ENCODE measurements around the gene CYP27B1.

CYP27B1 gene

DNA sequence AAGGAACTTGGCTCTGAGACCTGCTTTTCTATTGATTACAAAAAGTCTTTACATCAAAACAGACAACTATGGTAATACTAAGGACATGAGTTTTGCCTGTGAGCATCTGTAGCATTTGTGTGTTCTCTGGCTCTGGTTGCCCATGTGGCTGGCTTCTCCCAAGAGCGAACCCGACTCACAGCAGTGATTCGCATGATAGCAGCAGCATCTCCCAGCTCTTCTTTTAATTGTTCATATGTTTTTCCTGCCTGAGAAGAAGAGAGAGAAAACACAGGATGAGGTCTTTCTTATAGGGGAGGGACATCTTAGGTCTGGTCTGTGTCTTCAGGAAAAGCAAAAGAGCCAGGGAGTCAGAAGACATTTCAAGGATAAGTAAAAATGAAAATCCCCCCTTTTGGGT, 34.1 kb upstream of the CYP27B1 start:
- TF ChIP-seq RAD21 (IDR thresholded peaks at IDR 0.05; ENCODE audit: low read depth) = no peak
- no peak for TF ChIP-seq YY1 (IDR thresholded peaks at IDR 0.05; ENCODE audit: low read depth)
- TF ChIP-seq NFIC (IDR thresholded peaks at IDR 0.05) = no peak
- no peak for TF ChIP-seq EGR1 (IDR thresholded peaks at IDR 0.05)
- TF ChIP-seq, protein P1, sequence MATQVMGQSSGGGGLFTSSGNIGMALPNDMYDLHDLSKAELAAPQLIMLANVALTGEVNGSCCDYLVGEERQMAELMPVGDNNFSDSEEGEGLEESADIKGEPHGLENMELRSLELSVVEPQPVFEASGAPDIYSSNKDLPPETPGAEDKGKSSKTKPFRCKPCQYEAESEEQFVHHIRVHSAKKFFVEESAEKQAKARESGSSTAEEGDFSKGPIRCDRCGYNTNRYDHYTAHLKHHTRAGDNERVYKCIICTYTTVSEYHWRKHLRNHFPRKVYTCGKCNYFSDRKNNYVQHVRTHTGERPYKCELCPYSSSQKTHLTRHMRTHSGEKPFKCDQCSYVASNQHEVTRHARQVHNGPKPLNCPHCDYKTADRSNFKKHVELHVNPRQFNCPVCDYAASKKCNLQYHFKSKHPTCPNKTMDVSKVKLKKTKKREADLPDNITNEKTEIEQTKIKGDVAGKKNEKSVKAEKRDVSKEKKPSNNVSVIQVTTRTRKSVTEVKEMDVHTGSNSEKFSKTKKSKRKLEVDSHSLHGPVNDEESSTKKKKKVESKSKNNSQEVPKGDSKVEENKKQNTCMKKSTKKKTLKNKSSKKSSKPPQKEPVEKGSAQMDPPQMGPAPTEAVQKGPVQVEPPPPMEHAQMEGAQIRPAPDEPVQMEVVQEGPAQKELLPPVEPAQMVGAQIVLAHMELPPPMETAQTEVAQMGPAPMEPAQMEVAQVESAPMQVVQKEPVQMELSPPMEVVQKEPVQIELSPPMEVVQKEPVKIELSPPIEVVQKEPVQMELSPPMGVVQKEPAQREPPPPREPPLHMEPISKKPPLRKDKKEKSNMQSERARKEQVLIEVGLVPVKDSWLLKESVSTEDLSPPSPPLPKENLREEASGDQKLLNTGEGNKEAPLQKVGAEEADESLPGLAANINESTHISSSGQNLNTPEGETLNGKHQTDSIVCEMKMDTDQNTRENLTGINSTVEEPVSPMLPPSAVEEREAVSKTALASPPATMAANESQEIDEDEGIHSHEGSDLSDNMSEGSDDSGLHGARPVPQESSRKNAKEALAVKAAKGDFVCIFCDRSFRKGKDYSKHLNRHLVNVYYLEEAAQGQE (IDR thresholded peaks at IDR 0.05; ENCODE audit: low read depth) = no peak
- no peak for TF ChIP-seq TEAD4 (IDR thresholded peaks at IDR 0.05)
- TF ChIP-seq TAF1 (IDR thresholded peaks at IDR 0.05; ENCODE audit: low read depth) = no peak
- no peak for TF ChIP-seq EP300 (IDR thresholded peaks at IDR 0.05; ENCODE audit: borderline replicate concordance)

- no peak for TF ChIP-seq MAX (IDR thresholded peaks at IDR 0.05)
- no peak for TF ChIP-seq TAF1 (IDR thresholded peaks at IDR 0.05; ENCODE audit: low read depth)
- TF ChIP-seq TEAD4 (IDR thresholded peaks at IDR 0.05) = no peak
Observed at GRCh38 chr12:57797933-57798332, 31.1 kb upstream of the CYP27B1 start.

- TF ChIP-seq EGR1 (IDR thresholded peaks at IDR 0.05) (no peak), NFIC (IDR thresholded peaks at IDR 0.05) (no peak), TAF1 (IDR thresholded peaks at IDR 0.05; ENCODE audit: low read depth) (no peak), FOXM1 (IDR thresholded peaks at IDR 0.05; ENCODE audit: borderline replicate concordance, low read depth) (no peak), CREB1 (IDR thresholded peaks at IDR 0.05; ENCODE audit: low read depth) (no peak), YY1 (IDR thresholded peaks at IDR 0.05; ENCODE audit: low read depth) (no peak), CEBPB (IDR thresholded peaks at IDR 0.05) (no peak), TCF12 (IDR thresholded peaks at IDR 0.05; ENCODE audit: low read depth) (no peak), TEAD4 (IDR thresholded peaks at IDR 0.05) (no peak), EP300 (IDR thresholded peaks at IDR 0.05; ENCODE audit: borderline replicate concordance) (no peak)
- TF ChIP-seq, protein P2, sequence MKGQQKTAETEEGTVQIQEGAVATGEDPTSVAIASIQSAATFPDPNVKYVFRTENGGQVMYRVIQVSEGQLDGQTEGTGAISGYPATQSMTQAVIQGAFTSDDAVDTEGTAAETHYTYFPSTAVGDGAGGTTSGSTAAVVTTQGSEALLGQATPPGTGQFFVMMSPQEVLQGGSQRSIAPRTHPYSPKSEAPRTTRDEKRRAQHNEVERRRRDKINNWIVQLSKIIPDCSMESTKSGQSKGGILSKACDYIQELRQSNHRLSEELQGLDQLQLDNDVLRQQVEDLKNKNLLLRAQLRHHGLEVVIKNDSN (IDR thresholded peaks at IDR 0.05) = no peak
Observed at GRCh38 chr12:57796996-57797395, 30.1 kb upstream of the CYP27B1 start.

DNA sequence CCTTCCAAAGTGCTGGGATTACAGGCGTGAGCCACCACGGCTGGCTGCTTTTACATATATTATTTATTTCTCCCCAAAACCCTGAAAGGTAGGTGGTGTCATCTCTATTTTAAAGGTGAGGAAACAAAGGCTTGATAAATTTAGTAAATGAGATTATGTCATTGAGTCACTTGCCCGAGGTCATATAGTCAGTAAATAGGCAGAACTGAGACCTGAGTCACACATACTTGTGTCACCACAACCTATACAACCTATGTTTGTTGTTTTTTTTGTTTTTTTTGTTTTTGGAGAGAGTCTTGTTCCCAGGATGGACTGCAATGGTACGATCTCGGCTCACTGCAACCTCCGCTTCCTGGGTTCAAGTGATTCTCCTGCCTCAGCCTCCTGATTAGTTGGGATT, 28.5 kb upstream of the CYP27B1 start:
- TF ChIP-seq, protein P2 (IDR thresholded peaks at IDR 0.05) = no peak
- TF ChIP-seq TAF1 (IDR thresholded peaks at IDR 0.05; ENCODE audit: low read depth) (no peak), CREB1 (IDR thresholded peaks at IDR 0.05; ENCODE audit: low read depth) (no peak), RAD21 (IDR thresholded peaks at IDR 0.05; ENCODE audit: low read depth) (no peak), TEAD4 (IDR thresholded peaks at IDR 0.05) (no peak), YY1 (IDR thresholded peaks at IDR 0.05; ENCODE audit: low read depth) (no peak), EP300 (IDR thresholded peaks at IDR 0.05; ENCODE audit: borderline replicate concordance) (no peak), EGR1 (IDR thresholded peaks at IDR 0.05) (no peak), TCF12 (IDR thresholded peaks at IDR 0.05; ENCODE audit: low read depth) (no peak), FOXM1 (IDR thresholded peaks at IDR 0.05; ENCODE audit: borderline replicate concordance, low read depth) (no peak), CEBPB (IDR thresholded peaks at IDR 0.05) (no peak), ZBTB7A (IDR thresholded peaks at IDR 0.05; ENCODE audit: low read depth) (no peak), MAX (IDR thresholded peaks at IDR 0.05) (no peak), NFIC (IDR thresholded peaks at IDR 0.05) (no peak)
- TF ChIP-seq, protein P1 (IDR thresholded peaks at IDR 0.05; ENCODE audit: low read depth) = no peak

DNA sequence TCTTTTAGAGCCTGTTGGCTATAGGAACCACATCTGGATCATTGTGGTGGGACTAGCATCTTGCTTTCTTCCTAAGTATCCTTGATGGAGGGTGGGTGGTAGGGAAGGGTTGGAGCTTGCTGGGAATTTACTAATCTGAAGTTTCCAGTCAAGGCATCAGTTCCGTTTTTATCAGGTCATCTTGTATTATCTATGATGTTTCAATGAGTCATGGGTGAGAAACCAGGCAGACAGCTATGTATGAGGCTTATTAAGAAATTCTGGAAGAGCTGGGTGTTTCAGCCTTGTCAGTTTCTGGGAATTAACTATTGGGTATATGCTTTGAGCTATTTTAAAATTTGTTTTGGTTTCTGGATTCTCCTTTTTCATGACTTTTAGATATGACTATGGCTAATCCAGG, 27.0 kb upstream of the CYP27B1 start:
- TF ChIP-seq ZBTB7A (IDR thresholded peaks at IDR 0.05; ENCODE audit: low read depth) (no peak), YY1 (IDR thresholded peaks at IDR 0.05; ENCODE audit: low read depth) (no peak), TEAD4 (IDR thresholded peaks at IDR 0.05) (no peak), CEBPB (IDR thresholded peaks at IDR 0.05) (no peak), TCF12 (IDR thresholded peaks at IDR 0.05; ENCODE audit: low read depth) (no peak), EP300 (IDR thresholded peaks at IDR 0.05; ENCODE audit: borderline replicate concordance) (no peak), RAD21 (IDR thresholded peaks at IDR 0.05; ENCODE audit: low read depth) (no peak), MAX (IDR thresholded peaks at IDR 0.05) (no peak), FOXM1 (IDR thresholded peaks at IDR 0.05; ENCODE audit: borderline replicate concordance, low read depth) (no peak), EGR1 (IDR thresholded peaks at IDR 0.05) (no peak), TAF1 (IDR thresholded peaks at IDR 0.05; ENCODE audit: low read depth) (no peak), CREB1 (IDR thresholded peaks at IDR 0.05; ENCODE audit: low read depth) (no peak), NFIC (IDR thresholded peaks at IDR 0.05) (no peak)
- TF ChIP-seq, protein P1 (IDR thresholded peaks at IDR 0.05; ENCODE audit: low read depth) = no peak
- TF ChIP-seq, protein P2 (IDR thresholded peaks at IDR 0.05) = no peak

All from Ishikawa (cell line).